Stimulated activated CD4-positive, alpha-beta T cell treated with anti-CD3 and anti-CD28 coated beads, TNF-alpha, amount 100 ng/mL, for 48 hours (primary cell): Measurements from ENCODE around the gene CACNA2D4.

Experiments
- DNase-seq, 3 donors: peaks; one replicate each; pipeline ENCODE4 v3.0.0-alpha.2; 2020; ENCODE audit warnings: low read depth in 3 of 3

The CACNA2D4 gene

GRCh38 chr12:1844661-1845409, 73.6 kb downstream of the CACNA2D4 start:
- DNase-seq = no peak

- no peak for DNase-seq
These were observed 74.2 kb downstream of the CACNA2D4 start for GRCh38 chr12:1844223-1844622.

GRCh38 chr12:1843641-1844005, 74.8 kb downstream of the CACNA2D4 start:
- no peak for DNase-seq

GRCh38 chr12:1842905-1843640, 75.4 kb downstream of the CACNA2D4 start:
- no peak for DNase-seq

GRCh38 chr12:1842183-1842904, 76.1 kb downstream of the CACNA2D4 start:
- no peak for DNase-seq

- DNase-seq = no peak
These were observed 76.8 kb downstream of the CACNA2D4 start for GRCh38 chr12:1841586-1842182.

GRCh38 chr12:1840981-1841425, 77.4 kb downstream of the CACNA2D4 start:
- DNase-seq = no peak

GRCh38 chr12:1839956-1840951, 78.2 kb downstream of the CACNA2D4 start:
- no peak for DNase-seq

GRCh38 chr12:1839464-1839863, 79.0 kb downstream of the CACNA2D4 start:
- no peak for DNase-seq

GRCh38 chr12:1838994-1839365, 79.5 kb downstream of the CACNA2D4 start:
- DNase-seq = no peak

- DNase-seq = no peak
These were observed 80.1 kb downstream of the CACNA2D4 start for GRCh38 chr12:1838205-1838993.

- no peak for DNase-seq
These were observed 80.8 kb downstream of the CACNA2D4 start for GRCh38 chr12:1837541-1838204.

GRCh38 chr12:1836854-1837421, 81.5 kb downstream of the CACNA2D4 start:
- DNase-seq = no peak

GRCh38 chr12:1836241-1836803, 82.1 kb downstream of the CACNA2D4 start:
- DNase-seq = no peak

- DNase-seq = no peak
These were observed 83.0 kb downstream of the CACNA2D4 start for GRCh38 chr12:1835211-1836131.

- DNase-seq = no peak
These were observed 84.1 kb downstream of the CACNA2D4 start for GRCh38 chr12:1834186-1834925.

- no peak for DNase-seq
These were observed 84.8 kb downstream of the CACNA2D4 start for GRCh38 chr12:1833596-1834028.
